ENCODE measurements around the gene MGME1.
"Not testable (repeated sequence)": the region's sequence is repeated elsewhere in the genome, so short reads cannot be mapped to it uniquely, and the experiment has no call there.

The MGME1 gene

GRCh38 chr20:17941087-17941825 is 27.6 kb upstream of the MGME1 start:
- no peak for DNase-seq

DNA sequence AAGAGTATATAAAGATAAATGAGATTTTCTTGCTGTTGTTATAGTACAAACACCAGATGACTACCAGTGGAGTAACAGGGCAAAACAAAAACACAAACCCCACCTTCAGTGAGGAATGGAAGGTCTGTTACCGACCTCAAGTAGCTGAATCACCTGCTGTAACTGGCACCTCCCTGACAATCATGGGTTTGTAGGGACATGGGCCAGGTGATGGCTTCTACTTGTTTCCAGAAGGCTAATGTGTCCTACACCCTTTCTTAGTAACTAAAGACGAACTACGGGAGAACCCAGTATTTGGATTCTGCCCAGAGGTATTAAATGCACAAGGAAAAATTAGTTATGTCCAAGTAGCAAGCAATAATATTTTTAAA is 27.0 kb upstream of the MGME1 start:
- DNase-seq: no peak

DNA sequence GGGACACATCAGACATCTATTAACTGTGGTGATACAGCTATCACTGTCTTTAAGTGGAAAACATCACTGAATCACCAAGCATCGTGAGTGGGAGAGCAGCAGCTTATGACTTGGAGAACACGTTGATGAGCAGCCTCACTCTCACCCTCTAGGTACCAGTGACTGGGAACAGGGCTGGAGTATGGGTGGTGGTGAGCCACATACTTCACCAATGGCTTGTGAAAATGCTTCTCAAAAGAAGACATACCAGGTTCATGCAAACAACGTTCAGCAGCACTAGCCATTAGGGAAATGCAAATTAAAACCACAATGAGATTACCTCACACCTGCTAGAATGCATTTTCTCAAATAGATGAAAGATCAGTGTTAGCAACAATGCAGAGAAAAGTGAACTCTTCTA is 25.5 kb upstream of the MGME1 start:
- no peak for DNase-seq

- no peak for DNase-seq
Measured at GRCh38 chr20:17944854-17945474, 23.9 kb upstream of the MGME1 start.

DNA sequence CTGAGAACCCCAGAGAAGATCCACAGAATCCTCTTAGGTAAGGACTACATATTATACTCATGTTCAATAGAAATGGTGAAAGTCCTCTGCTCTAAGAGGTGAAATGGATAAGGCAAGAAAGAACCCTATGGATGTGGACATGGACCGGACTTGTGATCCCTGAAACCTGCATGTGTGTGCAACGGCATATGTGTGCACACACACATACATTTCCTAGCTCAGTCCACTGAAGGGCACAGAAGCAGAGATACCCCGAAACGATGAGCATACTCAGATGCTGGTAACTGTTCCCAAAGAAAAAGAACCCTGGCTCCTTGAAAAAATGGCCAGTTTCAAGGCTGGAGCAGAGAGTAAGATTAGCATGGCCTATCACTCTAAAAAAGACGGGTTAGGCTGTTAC is 22.8 kb upstream of the MGME1 start:
- no peak for DNase-seq

DNA sequence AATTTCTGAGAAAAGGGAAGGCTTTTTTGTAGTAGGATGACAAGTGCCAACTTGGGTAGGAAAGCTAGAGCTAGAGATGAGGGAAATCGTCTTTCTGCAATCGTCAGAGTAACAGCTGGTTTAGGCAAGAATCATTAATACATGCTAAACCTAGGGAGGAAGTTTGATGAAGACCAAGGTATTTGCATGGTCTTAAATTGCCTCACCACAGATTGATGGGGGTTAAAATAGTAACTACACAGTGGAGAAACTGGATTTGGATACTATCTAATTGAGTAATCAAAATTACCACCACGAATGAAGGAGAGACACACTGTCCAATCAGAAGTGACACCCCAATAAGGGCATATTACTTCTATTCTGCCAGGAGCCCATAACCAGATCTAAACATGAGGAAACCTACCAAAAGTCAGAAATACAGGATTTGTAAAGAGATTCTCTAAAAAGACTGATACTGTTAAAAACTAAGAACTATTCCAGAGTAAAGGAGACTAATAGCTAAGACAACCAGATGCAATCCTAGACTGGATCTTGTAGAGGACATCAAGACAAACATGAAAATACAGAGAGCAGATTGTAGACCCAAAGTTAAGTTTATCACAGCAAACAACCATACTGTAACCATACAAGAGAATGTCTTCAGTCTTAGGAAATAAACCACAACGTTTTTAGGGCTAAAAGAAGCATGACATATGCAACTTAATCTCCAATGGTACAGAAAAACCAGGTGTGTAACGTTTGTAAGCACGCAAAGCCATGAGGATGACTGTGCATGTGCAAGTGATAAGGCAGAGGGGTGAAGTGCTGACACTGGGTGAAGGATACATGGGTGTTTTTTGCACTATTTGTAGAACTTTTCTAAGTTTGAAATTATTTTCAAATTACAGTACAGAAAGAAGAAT is 22.0 kb upstream of the MGME1 start:
- no peak for DNase-seq

- DNase-seq: no peak
Measured at GRCh38 chr20:17947474-17947815, 21.4 kb upstream of the MGME1 start.

DNA sequence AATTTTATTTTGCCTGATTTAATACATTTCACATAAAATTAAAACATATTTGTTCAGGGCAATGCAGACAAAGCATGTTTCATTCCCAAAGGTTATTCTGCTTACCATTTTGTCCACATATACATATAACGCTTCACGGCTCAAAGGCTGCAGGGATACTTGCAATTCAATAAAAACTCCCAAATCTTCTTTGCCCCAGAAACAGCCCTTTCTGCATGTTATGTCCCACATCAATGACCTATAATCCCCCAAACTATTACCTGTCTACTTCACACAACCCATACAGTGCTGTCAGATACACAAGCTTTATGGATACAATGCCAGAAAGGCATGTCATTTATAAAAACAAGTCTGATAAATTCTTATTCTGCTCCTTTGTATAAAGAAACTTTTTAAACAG is 20.4 kb upstream of the MGME1 start:
- no peak for DNase-seq

DNA sequence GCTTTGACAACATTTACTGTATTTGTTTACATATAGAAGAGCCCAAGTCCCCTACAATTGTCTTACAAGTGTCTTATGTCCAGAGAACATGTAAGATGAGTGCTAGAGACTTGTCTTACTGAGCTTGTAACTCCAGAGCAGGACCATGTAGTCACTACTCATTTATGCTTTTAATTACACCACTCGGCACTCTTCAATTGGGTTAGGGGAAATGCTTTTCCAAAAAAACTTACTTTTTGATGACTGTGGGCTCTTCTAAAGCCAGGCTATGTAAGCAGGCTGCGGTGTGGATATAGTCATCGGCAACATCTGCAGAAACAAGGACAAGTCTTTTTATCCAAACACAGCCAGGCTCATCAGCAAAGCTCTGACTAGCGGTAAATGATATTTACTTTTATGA is 18.9 kb upstream of the MGME1 start:
- no peak for DNase-seq

- no peak for DNase-seq
Measured at GRCh38 chr20:17950670-17951069, 18.1 kb upstream of the MGME1 start.

- DNase-seq: no peak
Measured at GRCh38 chr20:17951323-17951722, 17.5 kb upstream of the MGME1 start.

DNA sequence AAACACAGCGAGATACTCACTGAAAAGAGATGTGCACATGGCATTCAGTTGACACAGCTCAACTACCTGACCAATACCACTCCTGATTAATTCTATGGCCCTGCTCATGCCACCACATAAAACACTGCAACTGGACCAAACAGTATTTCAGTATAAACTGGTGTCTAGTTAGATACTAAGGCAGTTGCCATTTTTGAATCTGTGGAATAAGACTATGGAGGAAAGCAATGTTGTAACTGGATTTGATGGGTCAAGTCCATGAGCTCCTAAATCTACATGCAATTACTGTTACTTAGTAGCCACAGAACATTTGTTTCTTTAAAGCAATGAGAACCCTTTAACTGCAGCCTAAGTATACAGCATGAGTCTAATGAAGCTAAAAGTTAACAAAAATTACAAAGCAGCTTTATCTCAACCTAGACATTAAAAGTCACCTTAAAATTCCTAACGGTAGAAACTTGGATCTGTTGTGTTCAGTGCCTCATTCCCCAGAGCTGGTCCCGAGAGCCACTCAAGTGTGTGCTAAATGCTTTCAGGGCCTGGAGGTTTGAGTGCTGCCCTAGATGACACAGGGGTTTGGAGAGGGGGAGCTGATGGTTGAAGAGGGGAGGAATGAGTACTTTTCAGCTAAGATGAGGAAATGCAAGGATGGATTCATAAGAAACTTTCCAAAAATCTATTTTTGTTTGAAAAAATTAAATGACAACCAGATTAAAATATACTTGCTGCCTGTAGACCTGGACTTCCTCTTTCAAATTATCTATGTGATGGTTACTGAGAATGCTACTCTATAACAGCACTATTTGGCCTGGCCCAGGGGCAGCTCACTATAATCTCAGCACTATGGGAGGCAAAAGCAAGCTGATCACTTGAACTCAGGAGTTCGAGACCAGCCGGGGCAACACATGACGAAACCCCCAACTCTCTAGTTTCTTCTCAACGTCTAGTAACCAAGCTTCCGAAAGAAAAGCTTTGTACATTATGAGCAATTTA is 15.8 kb upstream of the MGME1 start:
- DNase-seq: no peak

DNA sequence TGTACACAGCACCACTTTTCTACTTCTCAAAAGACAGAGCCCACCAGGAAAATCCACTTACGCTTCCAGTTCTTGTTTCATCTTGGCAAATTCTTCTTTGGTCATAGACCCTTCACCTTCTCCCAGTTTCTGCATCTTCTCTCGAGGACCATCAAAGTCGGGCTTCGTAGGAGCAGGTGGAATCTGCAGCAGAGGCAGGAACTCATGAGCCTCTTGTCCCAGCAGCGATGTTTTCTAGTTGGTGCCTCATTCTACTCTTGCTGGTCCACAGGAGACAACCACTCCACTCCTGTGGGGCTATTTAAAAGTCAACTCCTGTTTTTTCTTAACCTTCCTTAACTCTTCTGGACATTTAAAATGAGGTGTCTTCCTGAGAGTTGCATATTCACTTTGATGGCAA is 14.9 kb upstream of the MGME1 start:
- no peak for DNase-seq

DNA sequence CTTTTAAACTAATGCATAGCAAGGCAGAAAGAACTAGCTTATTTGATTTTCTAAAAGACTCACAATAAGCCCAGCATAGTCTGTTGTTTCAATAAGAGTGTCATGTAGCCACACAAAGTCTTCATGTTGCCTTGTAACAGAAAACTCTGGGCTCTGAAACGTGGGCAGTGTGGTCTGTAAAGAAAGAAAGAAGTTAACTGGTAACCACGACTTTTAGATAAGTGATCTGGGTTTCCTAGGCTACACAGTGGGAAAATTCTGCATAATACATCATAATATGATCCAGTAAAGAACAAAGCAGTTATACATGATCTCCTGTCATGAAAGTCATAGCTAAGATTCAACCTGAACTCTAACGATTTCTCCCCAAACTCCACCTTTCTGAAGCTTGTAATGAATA is 13.5 kb upstream of the MGME1 start:
- no peak for DNase-seq

DNA sequence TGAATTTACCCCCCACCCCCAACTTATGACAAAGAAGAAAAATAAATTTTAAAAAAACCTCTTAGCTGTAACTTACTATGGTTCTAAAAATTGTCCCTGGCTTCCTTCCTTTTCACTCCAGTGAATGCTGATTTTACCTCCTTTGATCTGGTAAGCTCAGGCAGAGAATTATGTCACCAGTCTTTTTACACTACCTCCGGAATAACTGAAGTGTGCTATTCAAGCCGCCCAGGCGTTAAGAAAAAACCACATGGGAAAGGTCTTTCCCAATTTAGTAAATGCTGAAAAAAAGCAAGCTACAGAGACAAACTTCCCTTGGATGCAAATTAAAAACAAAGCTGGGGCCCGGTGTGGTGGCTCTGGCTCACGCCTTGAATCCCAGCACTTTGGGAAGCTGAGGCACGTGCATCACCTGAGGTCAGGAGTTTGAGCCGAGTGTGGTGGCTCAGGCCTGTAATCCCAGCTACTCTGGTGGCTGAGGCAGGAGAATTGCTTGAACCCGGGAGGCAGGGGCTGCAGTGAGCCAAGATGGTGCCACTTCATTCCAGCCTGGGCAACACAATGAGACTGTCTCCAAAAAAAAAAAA is 12.6 kb upstream of the MGME1 start:
- DNase-seq: no peak

DNA sequence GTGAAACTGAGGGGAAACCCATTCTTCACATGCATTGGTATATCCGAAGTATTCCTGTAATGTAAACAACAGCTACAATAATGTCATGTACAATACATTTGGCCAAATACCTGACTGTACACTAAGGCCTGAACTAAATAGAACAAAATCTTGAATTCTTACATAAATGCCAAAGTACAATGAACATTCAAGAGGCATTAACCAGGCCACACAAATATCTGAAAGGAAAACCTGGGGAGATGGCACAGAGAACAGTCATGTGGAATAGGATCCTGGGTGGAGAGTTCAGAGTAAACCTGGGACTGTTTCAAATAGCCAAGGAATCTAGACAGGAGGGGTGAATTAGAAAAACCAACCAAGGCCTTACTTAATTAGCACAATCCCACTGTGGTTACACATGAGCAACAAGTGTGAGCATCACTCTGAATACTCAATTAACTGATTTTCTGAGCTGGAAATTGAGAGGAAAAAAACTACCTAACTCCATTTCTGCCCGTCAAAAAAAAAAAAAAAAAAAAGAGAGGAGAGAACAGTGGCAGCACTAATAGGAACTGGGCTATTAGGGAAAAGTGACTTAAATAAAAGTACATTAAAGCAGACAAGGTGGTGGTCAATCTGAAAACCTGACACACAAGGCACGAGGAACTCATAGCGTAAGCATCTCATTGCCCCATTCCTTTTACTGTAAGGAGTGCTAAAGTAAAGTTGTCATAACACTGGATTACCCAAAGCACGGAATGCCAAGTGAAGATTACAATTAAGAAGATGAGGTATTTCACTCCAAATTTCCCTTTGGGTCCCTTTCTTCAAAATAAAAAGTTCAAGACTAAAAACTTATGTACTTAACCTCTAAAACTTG is 11.1 kb upstream of the MGME1 start:
- DNase-seq: no peak

DNA sequence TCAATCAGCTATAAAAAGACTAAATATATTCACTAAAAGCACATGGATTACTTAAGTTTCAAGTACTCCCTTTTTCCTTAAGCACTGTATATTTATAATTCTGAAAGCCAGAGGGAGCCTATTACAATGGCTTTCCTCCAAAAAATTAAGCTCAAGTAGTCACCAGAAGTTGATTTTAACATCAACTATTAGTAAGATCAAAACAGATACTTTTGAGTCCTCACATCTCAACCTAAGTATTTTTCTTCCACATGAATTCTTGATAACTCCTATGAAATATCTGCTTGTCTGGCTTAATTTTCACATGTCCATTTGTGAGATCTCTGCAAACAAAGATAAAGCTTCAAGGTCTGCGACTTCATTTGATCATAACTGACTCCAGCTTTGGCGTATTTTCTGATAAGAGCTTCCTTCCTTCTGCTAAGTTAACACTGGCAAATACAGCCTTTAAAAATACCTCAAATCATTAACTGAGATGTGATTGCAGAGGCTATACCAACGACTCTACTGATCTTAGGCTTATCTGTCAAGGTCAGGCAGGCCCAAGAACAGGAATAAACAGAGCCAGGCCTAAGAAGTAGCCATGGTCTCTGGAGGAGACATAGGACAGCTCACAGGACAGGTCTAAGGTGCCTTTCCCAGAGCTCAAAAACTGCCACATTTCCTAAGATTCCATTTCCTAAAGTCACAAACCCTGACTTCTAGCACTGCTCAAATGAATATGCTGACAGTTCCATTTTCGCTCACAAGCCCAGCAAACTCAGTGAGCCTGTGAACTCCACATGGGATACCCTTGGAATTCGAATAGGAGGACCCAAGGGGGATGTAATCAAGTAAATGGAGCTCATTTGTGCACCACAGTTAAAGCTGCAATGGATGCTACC is 10.2 kb upstream of the MGME1 start:
- no peak for DNase-seq

GRCh38 chr20:17959257-17959627 is 9.6 kb upstream of the MGME1 start:
- DNase-seq: no peak

- not testable (repeated sequence) for DNase-seq
Measured at GRCh38 chr20:17960400-17960885, 8.4 kb upstream of the MGME1 start.

- DNase-seq: no peak
Measured at GRCh38 chr20:17960927-17961586, 7.8 kb upstream of the MGME1 start.

Data from NCI-H774 (cell line).